Transverse colon (tissue), 4 donors: ENCODE data around the gene PPFIA4. TPM values are rescaled to one million over a fixed set of nuclear protein-coding genes. Genes with fewer than 3 reads are reported as not detected.

Experiments
- DNase-seq: peaks from one replicate; pipeline ENCODE4 v3.0.0-alpha.2; 2019
- H3K27ac ChIP-seq, 4 donors: fragments of 200-600 bp; sonication (generic); 2 replicates each; pipeline ENCODE4 v1.5.1; 2016 to 2018; ENCODE audit warnings: inconsistent platforms in 4 of 4
- H3K27me3 ChIP-seq: fragments of 200-600 bp; sonication (generic); 2 replicates; pipeline ENCODE4 v1.5.1; 2017; ENCODE audit warnings: inconsistent platforms
- H3K36me3 ChIP-seq, 4 donors: fragments of 200-600 bp; sonication (generic); 2 replicates each; pipeline ENCODE4 v1.5.1; 2017 to 2019; ENCODE audit warnings: inconsistent platforms in 4 of 4
- H3K4me1 ChIP-seq, 4 donors: fragments of 200-600 bp; sonication (generic); 2 replicates each; pipeline ENCODE4 v1.5.1; 2017 to 2020; ENCODE audit warnings: inconsistent platforms in 4 of 4
- H3K4me3 ChIP-seq, 4 donors: fragments of 200-600 bp; sonication (generic); 1 replicate in 1 of 4; 2 replicates in 3 of 4; pipeline versions ENCODE4 v1.5.1 to v1.6.1; 2017 to 2019; ENCODE audit warnings: inconsistent platforms in 4 of 4
- H3K9me3 ChIP-seq, 2 donors: fragments of 200-600 bp; sonication (generic); 2 replicates each; pipeline ENCODE4 v1.5.1; 2017 to 2019; ENCODE audit warnings: inconsistent platforms in 2 of 2
- CTCF ChIP-seq, 5 experiments: fragments of 200-600 bp in 3 of 5; fragments of 450-650 bp in 2 of 5; sonication (generic) in 3 of 5; IDR thresholded peaks; 1 replicate in 2 of 5; 2 replicates in 3 of 5; pipeline ENCODE4 v1.5.1; 2016 to 2017; ENCODE audit warnings: antibody characterized with exemption in 5 of 5, inconsistent platforms in 3 of 5, mild to moderate bottlenecking in 2 of 5, moderate library complexity in 1 of 5
- EP300 ChIP-seq: sonication (generic); formaldehyde crosslinking; IDR thresholded peaks from one replicate; pipeline ENCODE4 v1.6.1; 2017; ENCODE audit warnings: antibody characterized with exemption, low read depth
- POLR2A ChIP-seq: fragments of 450-650 bp; IDR thresholded peaks from one replicate; pipeline ENCODE4 v1.6.1; 2016; ENCODE audit warnings: antibody characterized with exemption, mild to moderate bottlenecking, moderate library complexity
- POLR2AphosphoS5 ChIP-seq, 3 donors: sonication (generic); formaldehyde crosslinking; IDR thresholded peaks; one replicate each; pipeline ENCODE4 v1.6.1; 2016; ENCODE audit warnings: antibody characterized with exemption in 3 of 3
- WGBS, 2 donors: methylation state at CpG; one replicate each; pipeline ENCODE4 v1.1.5; 2018; ENCODE audit warnings: low coverage in 1 of 2; 5-methylcytosine and 5-hydroxymethylcytosine counted together
- in situ Hi-C, 4 donors: fragments of 200-750 bp; cut with MboI; loops; one replicate each; pipeline versions ENCODE4 v1.15.0 to v1.15.1; 2017; ENCODE audit warnings: low sequenced_read_pairs in 3 of 4, low pct_ligation_motif_present in 1 of 4, low pct_unique_long_range_greater_than_20kb in 1 of 4
- intact Hi-C: fragments of 100-400 bp; cut with DNase I; formaldehyde crosslinking; loops from one replicate; pipeline ENCODE4 v1.15.1; 2023; ENCODE audit warnings: low total_unique reads
- total RNA-seq, 4 donors: library from RNA; depleted of rRNA; stranded (reverse); fragments of >200 nt; gene quantifications; one replicate each; pipeline ENCODE4 v1.1.0, GENCODE V29; 2016

PPFIA4 gene
- total RNA-seq, 4 donors from 2014 or later, result 0.41 to 1.1 (median 0.48) TPM; not detected in 1

GRCh38 chr1:203041351-203041932, 15.2 kb downstream of the PPFIA4 start:
- no peak for TF ChIP-seq CTCF (IDR thresholded peaks at IDR 0.05)
- no peak for TF ChIP-seq POLR2A
- TF ChIP-seq EP300, result no peak
- TF ChIP-seq POLR2AphosphoS5 (IDR thresholded peaks at IDR 0.05), result no peak
- peaks cover 0 to 9% (median 1%) of the 10 kb centered on the region in 4 donors for H3K4me1 ChIP-seq
- in situ Hi-C loops, result no loop called here
- WGBS, 2 donors, result 76% methylated on average over 3 of the region's 3 CpGs; no CpG with 5 or more reads in 1 of the 2 donors
- H3K4me3 ChIP-seq, result no peak overlapping the region
- H3K27ac ChIP-seq, result no peak overlapping the region
- intact Hi-C loops, result no loop called here
- H3K36me3 ChIP-seq, result no peaks in the 10 kb centered on the region
- no peaks in the 10 kb centered on the region for H3K27me3 ChIP-seq
- no peaks in the 10 kb centered on the region for H3K9me3 ChIP-seq
- no peak for DNase-seq

- no peaks in the 10 kb centered on the region for H3K9me3 ChIP-seq
- in situ Hi-C loops (no loop called here), intact Hi-C loops (no loop called here)
- no peak overlapping the region for H3K27ac ChIP-seq
- no peaks in the 10 kb centered on the region for H3K36me3 ChIP-seq
- DNase-seq, result no peak
- peaks cover 8% of the 10 kb centered on the region for H3K27me3 ChIP-seq
- peaks cover 0 to 2% (median 0%) of the 10 kb centered on the region in 4 donors for H3K4me1 ChIP-seq
- WGBS, 2 donors, result 89% methylated on average over 13 of the region's 14 CpGs; no CpG with 5 or more reads in 1 of the 2 donors
- H3K4me3 ChIP-seq, result no peak overlapping the region
- no peak for TF ChIP-seq CTCF (IDR thresholded peaks at IDR 0.05)
- TF ChIP-seq POLR2AphosphoS5 (IDR thresholded peaks at IDR 0.05), result no peak
- no peak for TF ChIP-seq POLR2A
- TF ChIP-seq EP300, result no peak
Observed at GRCh38 chr1:203043830-203044545, 17.7 kb downstream of the PPFIA4 start.

GRCh38 chr1:203044546-203045250, 18.4 kb downstream of the PPFIA4 start:
- Histone ChIP-seq H3K27me3 (peaks cover 8% of the 10 kb centered on the region), H3K4me3 (no peak overlapping the region), H3K4me1 (no peaks in the 10 kb centered on the region), H3K9me3 (no peaks in the 10 kb centered on the region), H3K27ac (no peak overlapping the region), H3K36me3 (no peaks in the 10 kb centered on the region)
- WGBS, 2 donors, result 76 to 86% methylated on average over 2 to 7 of the region's 7 CpGs
- intact Hi-C loops (no loop called here), in situ Hi-C loops (no loop called here)
- no peak for DNase-seq
- no peak for TF ChIP-seq EP300

- Histone ChIP-seq H3K36me3 (no peaks in the 10 kb centered on the region), H3K9me3 (no peaks in the 10 kb centered on the region), H3K27ac (no peak overlapping the region), H3K27me3 (peaks cover 8% of the 10 kb centered on the region), H3K4me1 (no peaks in the 10 kb centered on the region), H3K4me3 (no peak overlapping the region)
- intact Hi-C loops, result no loop called here
- TF ChIP-seq POLR2AphosphoS5 (IDR thresholded peaks at IDR 0.05) (no peak), CTCF (IDR thresholded peaks at IDR 0.05) (no peak), EP300 (no peak), POLR2A (no peak)
- DNase-seq, result no peak
- in situ Hi-C loops, result no loop called here
- WGBS, 2 donors, result 91% methylated on average over 17 of the region's 17 CpGs; no CpG with 5 or more reads in 1 of the 2 donors
Observed at GRCh38 chr1:203045336-203045735, 19.0 kb downstream of the PPFIA4 start.
